HG03280 (cell line): Measurements from ENCODE around the gene DIP2A.
A peak's percentile ranks its signal among the peaks of the same experiment; 100 is the strongest.
"Not testable (repeated sequence)": the region's sequence is repeated elsewhere in the genome, so short reads cannot be mapped to it uniquely, and the experiment has no call there.

Experiments used
- ATAC-seq: cut with Tn5 transposase; IDR thresholded peaks from one replicate; pipeline ENCODE4 v1.9.1; 2021; ENCODE audit warnings: mild to moderate bottlenecking, moderate library complexity; ENCODE audit not compliant: unreplicated experiment

The DIP2A gene

GRCh38 chr21:46448108-46448507 is 10.6 kb upstream of the DIP2A start:
- ATAC-seq, result no peak

- not testable (repeated sequence) for ATAC-seq
These were observed 9.8 kb upstream of the DIP2A start for GRCh38 chr21:46448855-46449254.

- no peak for ATAC-seq
These were observed 6.0 kb upstream of the DIP2A start for GRCh38 chr21:46452710-46453109.

GRCh38 chr21:46454142-46454541 is 4.5 kb upstream of the DIP2A start:
- no peak for ATAC-seq

- ATAC-seq, result no peak
These were observed 3.9 kb upstream of the DIP2A start for GRCh38 chr21:46454634-46455390.

DNA sequence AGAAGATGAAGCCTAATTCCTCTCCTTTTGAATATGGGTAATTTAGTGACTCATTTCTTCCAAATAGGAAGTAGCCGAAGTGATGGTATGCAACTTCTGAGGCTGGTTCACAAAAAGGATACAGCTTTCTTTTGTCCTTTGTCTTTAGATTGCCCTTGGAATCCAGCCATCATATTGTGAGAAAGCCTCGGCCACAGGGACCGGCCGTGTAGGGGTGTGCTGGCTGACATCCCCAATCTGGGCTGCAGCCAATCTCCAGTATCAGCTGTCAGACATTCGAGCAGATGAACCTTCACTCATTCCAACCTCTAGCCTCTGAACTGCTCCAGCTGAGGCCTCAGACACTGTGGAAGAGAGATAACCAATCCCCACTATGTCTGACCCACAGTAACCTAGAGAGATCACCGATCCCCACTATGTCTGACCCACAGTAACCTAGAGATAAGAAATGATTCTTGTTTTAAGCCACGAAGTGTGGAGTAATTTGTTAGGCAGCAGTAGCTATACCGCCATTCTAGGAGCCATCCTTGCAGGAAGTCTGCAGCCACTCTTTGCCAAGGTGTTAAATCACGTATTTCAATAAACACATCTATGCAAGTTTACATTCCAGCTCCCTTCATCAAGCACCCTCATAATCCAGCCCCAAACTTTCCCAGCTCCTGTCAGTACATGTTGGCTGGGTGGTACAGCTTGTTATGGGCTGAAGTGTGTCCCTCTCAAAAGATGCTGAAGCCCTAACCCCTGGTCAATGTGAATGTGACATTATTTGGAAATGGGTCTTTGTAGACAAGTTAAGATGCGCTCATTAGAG is 2.9 kb upstream of the DIP2A start:
- ATAC-seq, result no peak

DNA sequence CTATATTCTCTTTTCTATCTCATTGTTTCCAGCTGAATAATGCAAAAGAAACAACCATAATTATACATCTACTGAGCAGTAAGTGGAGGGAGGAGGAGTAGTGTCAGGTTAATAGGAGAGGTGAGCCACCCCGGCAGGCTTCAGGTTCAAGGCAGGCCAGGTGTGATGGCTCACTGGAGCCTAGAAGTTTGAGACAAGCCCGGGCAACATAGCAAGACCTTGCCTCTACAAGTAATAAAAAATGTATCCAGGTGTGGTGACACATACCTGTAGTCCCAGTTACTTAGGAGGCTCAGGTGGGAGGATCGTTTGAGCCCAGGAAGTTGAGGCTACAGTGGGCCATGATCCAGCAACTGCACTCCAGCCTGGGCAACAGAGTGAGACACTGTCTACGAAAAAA is 1.9 kb upstream of the DIP2A start:
- ATAC-seq, result no peak

DNA sequence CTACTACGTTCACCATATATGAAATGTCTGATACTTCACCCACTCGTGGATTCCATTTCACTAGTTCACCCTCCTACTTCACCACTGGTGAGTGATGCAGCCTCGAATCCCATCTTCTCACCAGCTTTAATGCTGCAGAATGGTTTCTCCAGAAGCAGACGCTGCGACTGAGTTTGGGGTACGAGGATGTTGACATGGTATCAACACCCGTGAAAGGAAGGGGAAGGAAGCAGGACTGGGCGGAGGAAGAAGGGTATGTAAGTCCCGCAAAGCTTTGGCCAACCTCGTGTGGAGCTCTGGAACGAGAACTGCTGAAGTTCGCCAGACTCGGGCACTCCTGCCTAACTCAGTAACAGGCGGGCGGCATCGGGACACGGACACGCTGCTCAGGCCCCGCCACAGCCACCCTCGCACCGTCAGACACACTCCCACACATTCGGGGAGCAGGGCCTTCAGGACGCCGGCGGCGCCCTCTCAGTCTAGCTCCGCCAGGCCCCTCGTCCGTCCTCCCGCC is 833 bp upstream of the DIP2A start:
- peak; percentile 20 for ATAC-seq

DNA sequence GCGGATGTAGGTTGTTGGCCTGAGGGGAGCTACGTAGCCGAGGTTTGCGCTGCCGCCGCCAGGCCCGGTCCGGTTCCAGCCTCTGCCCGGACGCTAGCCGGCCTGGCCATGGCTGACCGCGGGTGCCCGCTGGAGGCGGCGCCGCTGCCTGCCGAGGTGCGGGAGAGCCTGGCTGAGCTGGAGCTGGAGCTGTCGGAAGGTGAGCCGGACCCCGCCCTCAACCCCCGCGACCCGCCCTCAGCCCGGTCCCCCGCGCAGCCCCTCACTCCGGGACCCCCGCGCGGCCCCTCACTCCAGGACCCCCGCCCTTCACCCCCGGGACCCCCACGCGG is 299 bp downstream of the DIP2A start:
- no peak for ATAC-seq

- no peak for ATAC-seq
These were observed 843 bp downstream of the DIP2A start for GRCh38 chr21:46459356-46460112.

DNA sequence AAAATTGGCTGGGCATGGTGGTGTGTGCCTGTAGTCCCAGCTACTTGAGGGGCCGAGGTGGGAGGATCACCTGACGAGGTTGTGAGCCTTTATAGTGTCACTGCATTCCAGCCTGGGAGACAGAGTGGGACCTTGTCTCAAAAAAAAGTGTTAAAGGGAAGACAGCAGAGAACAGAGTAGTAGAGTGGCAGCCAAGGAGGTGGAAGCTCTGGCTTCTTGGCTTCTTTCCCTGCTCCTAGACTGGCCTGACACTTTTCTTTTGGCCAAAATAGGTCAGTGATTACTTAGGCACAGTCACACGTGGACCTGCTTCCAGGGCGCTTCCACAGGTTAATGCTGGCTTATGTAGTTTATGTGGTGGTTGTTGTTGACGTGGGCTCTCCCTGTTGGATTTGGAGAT is 3.2 kb downstream of the DIP2A start:
- ATAC-seq, result no peak

GRCh38 chr21:46465153-46465552 is 6.5 kb downstream of the DIP2A start:
- not testable (repeated sequence) for ATAC-seq

- no peak for ATAC-seq
These were observed 7.0 kb downstream of the DIP2A start for GRCh38 chr21:46465651-46466050.

DNA sequence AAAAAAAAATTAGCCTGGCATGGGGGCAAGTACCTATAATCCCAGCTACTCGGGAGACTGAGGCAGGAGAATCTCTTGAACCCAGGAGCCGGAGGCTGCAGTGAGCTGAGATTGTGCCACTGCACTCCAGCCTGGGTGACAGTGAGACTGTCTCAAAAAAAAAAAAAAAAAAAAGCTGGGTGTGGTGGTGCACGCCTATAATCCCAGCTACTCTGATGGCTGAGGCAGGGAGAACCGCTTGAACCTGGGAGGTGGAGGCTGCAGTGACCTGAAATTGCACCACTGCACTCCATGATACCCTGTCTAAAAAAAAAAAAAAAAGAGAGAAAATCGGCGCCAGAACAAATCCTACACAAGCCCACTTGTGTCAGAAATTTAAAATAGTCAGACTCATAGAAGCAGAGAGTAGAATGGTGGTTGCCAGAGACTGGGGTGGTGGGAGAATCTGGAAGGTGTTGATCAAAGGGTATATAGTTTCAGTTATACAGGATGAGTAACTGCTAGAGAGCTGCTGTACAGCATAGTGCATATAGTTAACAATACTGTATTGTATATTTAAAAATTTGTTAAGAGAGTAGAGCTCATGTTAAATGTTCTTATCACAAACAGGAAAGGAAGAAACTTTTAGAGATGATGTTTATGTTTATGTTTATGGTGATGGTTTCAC is 9.6 kb downstream of the DIP2A start:
- no peak for ATAC-seq

DNA sequence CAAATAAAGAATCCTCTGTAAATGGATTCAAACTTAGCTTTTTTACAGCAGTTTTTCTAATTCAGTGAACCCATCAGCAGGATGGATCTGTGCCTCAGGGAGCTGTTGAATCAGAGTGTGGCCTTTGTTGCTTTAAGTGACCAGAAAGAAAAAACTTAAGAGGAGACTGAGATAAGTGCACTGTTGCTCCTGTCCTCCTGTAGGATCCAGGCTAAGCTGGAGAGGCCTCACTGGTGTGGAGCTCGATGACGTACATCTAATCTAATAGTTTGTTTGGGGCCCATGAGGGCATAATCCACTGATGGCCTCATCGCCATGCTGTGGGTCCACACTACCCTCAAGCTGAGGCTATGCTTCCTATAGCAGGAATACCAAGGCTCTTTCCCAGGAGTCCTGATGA is 10.6 kb downstream of the DIP2A start:
- no peak for ATAC-seq

DNA sequence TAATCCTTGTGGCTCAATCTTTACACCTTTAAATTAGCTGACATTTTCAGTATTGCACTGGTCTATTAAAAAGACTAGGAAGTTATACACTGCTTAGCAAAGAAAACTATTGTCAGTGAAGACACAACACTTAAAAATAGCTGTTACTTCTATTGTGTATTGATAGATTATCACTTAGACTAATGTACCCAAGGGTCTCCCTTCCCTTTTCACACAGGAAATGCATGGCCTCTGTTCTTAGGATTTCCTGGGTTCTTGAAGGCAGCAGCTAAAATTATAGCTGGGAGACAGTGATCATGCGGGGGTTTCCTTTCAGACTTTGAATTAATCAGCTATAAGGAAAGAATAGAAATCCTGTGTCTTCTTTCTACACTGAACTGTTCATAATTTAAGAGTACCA is 12.8 kb downstream of the DIP2A start:
- ATAC-seq, result no peak

DNA sequence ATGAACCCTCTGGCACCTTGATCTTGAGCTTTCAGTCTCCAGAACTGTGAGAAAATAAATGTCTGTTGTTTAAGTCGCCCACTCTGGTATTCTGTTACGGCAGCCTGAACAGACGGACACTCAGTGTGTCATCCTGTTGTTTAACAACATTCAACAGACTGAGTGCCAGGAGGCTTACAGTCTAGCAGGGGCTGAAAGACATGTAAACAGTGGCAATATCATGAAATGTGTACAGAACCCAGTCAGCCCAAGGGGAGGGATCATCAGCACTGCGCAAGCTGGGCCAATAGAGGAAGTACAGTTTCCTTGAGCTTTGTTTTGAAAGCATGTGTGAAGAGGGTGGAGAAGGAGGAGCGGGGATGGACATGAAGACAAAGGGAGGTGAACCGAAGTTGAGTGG is 13.6 kb downstream of the DIP2A start:
- no peak for ATAC-seq

- no peak for ATAC-seq
These were observed 15.7 kb downstream of the DIP2A start for GRCh38 chr21:46474382-46474781.

- no peak for ATAC-seq
These were observed 16.6 kb downstream of the DIP2A start for GRCh38 chr21:46475296-46475695.

DNA sequence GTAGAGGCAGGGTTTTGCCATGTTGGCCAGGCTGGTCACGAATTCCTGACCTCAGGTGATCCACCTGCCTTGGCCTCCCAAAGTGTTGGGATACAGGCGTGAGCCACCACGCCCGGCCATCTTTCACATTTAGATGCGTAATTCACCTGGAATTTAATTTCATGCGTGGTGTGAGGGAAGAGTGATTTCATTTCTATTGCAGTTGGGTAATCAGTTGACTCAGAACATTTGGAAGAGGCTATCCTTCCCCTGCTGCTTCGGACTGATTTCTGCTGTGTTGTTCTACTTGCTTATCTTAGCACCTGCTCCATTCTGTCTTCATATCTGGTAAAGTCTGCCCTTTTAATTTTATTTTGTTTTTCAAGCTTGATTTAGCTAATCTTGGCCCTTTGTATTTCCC is 19.1 kb downstream of the DIP2A start:
- no peak for ATAC-seq

DNA sequence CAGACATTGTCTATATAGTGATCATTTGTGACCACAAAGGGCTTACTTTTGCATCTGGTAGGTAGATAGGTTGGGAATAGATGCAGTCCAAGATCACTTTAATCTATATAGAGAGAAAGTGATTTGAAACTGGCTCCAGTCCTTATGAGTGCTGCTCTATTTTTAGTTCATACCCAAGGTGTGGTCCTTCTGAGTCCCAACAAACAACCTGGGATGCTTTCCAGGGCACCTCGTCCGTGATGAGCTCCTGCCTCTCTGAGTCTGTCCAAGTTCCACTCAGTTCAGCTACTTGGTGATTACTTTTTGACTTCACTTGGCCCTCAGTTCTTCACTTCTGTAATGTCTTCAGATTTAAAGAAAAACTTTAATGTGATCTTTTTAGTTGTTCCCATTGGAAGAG is 20.2 kb downstream of the DIP2A start:
- ATAC-seq, result no peak
